A172 (cell line): ENCODE data around the gene ROPN1B. TPM values are rescaled to one million over a fixed set of nuclear protein-coding genes. Genes with fewer than 3 reads are reported as not detected.
A peak's percentile ranks its signal among the peaks of the same experiment; 100 is the strongest.
"Not testable (repeated sequence)": the region's sequence is repeated elsewhere in the genome, so short reads cannot be mapped to it uniquely, and the experiment has no call there.

Experiments used
- DNase-seq: peaks from one replicate; pipeline ENCODE4 v3.0.0-alpha.2; 2015; ENCODE audit warnings: low spot score
- total RNA-seq: library from RNA; depleted of rRNA; stranded (reverse); fragments of >200 nt; shearing (Covaris generic); gene quantifications from 2 replicates; pipeline ENCODE4 v1.2.3, GENCODE V29; 2014

ROPN1B gene
- total RNA-seq, 1 experiment from 2014 or later = not detected

DNA sequence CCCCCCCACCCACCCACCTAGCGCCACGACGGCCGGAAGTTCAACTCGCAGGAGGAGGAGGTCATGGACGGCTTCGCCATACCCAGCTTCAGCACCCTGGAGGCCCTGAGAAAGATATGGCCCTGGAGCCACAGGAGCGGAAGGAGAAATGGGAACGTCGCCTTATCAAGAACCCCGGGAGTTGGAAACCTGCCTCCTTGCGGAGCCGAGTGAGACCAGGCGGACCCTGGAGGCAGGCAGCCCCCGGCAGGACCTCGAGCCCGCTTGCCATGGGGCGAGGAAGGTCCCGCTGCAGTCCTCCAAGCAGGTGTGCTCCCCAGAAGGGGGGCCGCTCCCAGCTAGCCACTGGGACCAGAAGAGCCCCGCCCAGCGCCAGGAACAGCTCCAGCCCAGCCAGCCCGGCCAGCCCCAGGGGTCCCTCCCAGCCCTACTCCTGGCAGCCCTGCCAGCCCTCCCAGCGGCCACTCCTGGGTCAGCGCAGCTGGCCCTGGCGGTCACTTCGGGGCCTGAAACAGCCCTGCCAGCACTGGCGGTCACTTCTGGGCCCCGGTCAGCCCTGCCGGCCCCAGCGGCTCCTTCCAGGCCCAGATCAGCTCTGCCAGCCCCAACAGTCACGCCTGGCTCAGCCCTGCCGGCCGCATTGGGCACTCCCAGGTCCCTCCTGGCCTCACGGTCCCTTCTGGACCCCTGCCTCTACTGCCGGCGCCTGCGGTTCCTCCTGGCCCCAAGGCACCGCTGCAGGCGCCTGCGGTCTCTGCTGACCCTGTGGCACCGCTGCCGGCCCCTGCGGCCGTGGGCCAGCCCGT lies 10.3 kb upstream of the ROPN1B start:
- no peak for DNase-seq

GRCh38 chr3:125959317-125960065 lies 9.5 kb upstream of the ROPN1B start:
- no peak for DNase-seq

GRCh38 chr3:125960066-125960424 lies 8.9 kb upstream of the ROPN1B start:
- DNase-seq = no peak

DNA sequence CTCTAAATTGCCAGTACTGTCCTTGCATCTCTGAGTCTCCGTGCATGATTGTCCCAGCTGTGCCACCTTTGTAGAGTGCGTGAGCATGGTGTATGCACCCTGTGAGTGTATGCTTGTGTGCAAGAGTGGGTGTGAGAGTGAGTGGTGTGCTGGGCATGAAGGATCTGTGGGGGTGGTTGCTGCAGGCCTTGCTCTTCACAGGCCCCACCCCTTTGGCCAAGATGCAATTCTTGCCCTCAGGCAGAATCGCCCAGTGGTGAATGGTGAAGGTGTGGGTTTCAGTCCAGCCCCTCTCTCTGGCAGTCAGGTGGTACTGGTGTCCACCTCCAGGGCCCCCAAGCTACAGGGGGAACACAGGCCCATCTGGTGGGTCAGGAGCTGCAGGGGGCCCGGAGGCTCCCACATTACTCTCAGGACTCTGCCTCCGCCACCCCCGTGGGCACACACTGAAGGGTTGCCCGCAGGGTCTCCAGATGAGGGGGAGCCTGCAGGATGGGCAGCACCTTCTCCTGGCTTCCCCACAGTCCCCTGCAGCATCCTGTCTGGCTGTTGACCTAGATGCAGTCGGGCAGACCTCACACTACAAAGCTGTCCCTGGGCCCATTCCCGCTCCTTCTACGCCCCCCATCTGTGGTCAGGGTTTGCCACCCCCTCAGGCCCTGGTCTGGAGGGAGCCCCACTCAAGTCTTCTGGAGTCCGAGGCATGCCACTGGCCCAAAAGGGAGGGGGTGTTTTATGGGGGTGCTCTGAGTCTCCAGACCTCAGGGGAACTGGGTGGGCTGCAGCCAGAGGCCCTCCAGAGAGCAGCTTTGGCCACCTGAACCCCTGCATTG lies 8.3 kb upstream of the ROPN1B start:
- DNase-seq = no peak

- DNase-seq = no peak
Measured at GRCh38 chr3:125961289-125961589, 7.7 kb upstream of the ROPN1B start.

DNA sequence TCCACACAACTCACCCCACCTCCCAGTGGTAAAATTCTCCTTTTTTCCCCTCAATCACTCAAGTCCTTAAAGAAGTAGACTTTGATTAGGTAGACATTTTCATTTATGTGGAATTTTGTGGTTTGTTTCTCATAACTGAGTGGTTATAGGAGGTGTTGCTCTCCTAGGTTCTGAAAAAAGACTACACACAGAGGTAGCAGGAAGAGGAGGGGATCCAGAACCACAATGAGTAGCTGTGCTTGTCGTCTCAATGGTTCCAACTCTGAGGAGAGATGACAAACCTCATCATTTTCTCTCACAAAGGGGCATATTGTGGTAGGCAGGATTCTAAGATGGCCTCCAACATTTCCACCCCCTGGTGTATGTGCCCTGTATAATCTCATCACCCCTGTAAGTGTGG lies 5.1 kb upstream of the ROPN1B start:
- not testable (repeated sequence) for DNase-seq

DNA sequence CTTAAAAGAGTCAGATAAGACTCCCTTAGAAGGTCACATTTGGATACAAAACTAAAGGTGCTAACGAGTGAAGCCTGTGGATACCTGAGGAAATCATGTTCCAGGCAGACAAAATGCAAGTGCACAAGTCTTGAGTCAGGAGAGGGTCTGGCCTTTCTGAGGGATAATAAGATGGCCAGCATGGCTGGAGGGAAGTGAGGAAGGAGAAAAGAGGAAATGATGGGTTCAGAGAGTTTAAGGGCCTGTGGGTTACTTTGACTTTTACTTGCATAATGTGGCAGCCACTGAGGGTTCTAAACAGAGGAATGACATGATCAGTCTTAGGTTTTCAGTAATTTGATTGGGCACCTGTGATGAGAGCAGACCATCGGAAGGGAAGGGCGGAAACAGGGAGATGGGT lies 3.5 kb upstream of the ROPN1B start:
- DNase-seq = no peak

DNA sequence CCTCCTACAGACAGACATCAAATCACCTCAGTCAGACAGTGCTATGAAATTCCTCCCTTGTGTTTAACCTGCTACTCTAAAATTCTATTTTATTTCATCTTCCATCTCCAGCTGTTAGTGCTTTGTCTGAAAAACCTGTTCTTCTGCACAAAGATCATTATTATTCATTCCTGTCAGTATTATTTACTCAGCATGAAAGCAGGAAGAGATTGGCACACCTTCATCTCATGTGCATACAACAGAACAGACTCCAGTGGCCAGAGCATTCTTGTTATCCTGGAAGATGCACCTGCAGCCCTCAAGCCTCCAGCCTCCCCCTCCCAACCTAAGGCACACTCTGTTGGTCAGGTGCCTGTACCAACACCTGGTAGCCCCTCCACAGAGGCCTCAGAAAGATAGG lies 1.8 kb upstream of the ROPN1B start:
- DNase-seq = no peak

DNA sequence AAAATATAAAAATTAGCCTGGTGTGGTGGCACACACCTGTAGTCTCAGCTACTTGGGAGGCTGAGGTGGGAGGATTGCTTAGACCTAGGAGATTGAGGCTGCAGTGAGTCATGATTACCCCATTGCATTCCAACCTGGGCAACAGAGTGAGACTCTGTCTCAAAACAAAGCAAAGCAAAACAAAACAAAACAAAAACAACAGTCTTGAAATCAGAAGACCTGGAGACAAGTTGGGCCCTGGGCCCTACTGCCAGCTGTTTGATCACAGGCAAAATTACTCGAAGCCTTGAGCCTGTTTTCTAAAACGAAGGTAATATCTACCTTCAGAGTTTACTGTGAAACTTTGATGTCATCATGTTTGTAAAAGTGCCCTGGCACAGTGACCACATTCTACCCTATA lies 857 bp upstream of the ROPN1B start:
- not testable (repeated sequence) for DNase-seq

DNA sequence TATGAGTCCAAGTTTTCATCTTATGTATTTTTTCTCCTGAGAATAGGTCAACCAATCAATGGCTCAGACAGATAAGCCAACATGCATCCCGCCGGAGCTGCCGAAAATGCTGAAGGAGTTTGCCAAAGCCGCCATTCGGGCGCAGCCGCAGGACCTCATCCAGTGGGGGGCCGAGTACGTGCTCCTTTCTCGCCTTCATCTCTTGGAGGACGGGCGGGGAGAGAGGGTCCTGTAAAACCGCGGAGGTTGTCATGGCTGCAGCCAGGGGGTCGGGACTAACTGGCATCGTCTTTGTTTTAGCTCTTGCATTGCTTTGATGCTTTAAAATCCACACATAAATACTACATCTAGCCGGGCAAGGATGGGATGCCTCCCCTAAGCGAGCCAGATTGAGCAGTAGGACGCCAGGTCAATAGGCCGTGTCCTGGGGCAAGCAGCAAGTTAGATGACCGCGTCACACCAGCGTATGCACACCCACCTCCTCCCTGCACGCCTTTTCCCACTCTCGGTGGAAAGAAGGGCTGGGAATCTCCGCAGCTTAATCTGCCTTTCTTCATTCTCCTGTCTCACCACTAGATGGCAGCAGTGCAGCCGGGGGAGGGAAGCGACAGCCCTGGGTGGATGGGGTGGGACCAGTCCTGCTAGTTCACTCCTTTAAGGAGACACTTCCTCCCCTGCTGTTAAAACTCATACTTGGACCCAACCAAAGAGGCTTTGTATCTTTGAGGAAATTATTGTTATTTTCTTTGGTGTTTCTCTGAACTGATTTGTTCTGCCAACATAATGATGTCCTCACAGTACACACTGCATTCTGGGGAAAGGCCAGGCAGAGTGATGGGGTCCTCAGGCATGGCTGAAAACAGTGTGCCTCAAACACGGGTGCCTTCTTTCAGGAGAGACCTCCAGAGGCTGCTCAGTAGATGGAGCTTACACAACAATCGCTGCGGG lies 3.3 kb downstream of the ROPN1B start:
- DNase-seq = peak; percentile 26

DNA sequence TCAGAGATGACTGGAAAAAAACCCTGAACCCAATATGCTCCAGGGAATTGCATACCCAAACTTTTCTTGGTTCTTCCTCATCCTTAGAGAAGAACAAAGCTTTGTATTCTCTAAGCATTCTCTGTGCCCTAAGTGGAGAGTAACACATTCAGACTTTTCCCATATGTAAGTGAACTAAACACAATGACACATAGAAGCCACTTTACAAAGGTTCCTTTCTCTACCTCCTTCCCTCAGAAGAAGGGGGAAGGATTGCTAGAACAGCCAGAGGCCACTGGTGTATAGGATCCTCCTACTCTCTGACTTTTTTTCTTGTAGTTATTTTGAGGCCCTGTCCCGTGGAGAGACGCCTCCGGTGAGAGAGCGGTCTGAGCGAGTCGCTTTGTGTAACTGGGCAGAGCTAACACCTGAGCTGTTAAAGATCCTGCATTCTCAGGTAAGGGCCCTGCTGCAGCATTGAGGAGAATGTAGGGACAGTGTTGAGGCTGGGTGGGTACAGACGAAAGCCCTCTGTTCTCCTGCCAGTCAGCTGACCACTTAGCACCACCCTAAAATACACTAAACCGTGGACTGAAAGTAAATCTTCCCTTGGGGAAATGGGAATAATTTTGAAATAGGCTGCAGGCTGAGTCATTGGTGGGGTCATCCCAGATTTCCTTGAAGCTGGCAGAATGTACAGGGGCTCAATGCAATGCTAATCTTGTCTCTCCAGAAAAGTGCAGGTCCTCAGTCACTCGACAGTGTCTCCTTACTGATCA lies 6.4 kb downstream of the ROPN1B start:
- not testable (repeated sequence) for DNase-seq

GRCh38 chr3:125976003-125976390 lies 7.0 kb downstream of the ROPN1B start:
- DNase-seq = not testable (repeated sequence)

GRCh38 chr3:125977104-125977503 lies 8.1 kb downstream of the ROPN1B start:
- not testable (repeated sequence) for DNase-seq

DNA sequence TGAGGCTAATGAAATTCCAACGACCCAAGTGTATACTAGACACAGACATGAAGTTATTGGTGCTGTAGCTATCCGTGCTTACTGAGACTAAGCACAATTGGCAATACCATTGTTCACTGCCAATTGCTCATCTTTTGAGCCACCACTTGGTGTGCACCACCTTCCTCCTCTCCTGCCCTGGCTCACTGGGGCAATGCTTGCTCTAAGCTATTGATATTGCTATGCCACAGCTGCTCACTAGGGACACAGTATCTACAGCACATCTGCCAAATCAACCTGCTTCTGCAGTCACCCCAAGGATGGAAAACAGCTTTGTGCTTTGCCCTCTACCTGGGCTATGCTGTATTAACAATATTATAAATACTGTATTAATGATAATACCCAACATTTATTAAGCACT lies 16.0 kb downstream of the ROPN1B start:
- DNase-seq = not testable (repeated sequence)

- peak; percentile 80 for DNase-seq
Measured at GRCh38 chr3:125990253-125990970, 21.4 kb downstream of the ROPN1B start.

- not testable (repeated sequence) for DNase-seq
Measured at GRCh38 chr3:125996751-125997150, 27.8 kb downstream of the ROPN1B start.

- DNase-seq = no peak
Measured at GRCh38 chr3:126002189-126002588, 33.2 kb downstream of the ROPN1B start.

- DNase-seq = no peak
Measured at GRCh38 chr3:126003447-126004190, 34.6 kb downstream of the ROPN1B start.

- DNase-seq = no peak
Measured at GRCh38 chr3:126004217-126004616, 35.2 kb downstream of the ROPN1B start.
